Body of pancreas (tissue), 4 donors: Measurements from ENCODE around the gene RPP14.

ENCODE experiments used
- POLR2A ChIP-seq, 3 donors: fragments of 450-650 bp; IDR thresholded peaks; one replicate each; pipeline ENCODE4 v1.6.1; 2016; ENCODE audit warnings: antibody characterized with exemption in 3 of 3, mild to moderate bottlenecking in 2 of 3
- TF ChIP-seq, protein P1 (sequence below), 7 experiments: fragments of 450-650 bp in 4 of 7; fragments of 200-600 bp in 3 of 7; sonication (generic) in 3 of 7; IDR thresholded peaks; one replicate each; pipeline ENCODE4 v1.5.1; 2016 to 2019; ENCODE audit warnings: antibody characterized with exemption in 7 of 7

DNA sequence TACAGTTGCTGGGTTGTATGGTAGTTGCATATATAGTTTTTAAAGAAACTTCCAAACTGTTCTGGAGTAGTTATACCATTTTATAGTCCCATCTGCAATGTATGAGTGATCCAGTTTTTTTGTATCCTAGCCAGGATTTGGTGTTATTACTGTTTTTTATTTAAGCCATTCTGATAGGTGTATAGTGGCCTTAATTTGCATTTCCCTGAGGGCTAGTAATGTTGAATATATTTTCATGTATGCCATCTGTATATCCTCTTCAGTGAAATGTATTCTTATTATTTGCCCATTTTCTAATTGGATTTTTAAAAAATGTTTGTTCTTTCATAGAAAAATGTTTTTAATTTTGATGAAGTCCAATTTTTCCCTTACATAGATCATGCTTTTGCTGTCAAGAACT is 55.8 kb downstream of the RPP14 start:
- no peak for TF ChIP-seq POLR2A (IDR thresholded peaks at IDR 0.05)
- TF ChIP-seq, protein P1, sequence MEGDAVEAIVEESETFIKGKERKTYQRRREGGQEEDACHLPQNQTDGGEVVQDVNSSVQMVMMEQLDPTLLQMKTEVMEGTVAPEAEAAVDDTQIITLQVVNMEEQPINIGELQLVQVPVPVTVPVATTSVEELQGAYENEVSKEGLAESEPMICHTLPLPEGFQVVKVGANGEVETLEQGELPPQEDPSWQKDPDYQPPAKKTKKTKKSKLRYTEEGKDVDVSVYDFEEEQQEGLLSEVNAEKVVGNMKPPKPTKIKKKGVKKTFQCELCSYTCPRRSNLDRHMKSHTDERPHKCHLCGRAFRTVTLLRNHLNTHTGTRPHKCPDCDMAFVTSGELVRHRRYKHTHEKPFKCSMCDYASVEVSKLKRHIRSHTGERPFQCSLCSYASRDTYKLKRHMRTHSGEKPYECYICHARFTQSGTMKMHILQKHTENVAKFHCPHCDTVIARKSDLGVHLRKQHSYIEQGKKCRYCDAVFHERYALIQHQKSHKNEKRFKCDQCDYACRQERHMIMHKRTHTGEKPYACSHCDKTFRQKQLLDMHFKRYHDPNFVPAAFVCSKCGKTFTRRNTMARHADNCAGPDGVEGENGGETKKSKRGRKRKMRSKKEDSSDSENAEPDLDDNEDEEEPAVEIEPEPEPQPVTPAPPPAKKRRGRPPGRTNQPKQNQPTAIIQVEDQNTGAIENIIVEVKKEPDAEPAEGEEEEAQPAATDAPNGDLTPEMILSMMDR (IDR thresholded peaks at IDR 0.05) = no peak
